Bronchial epithelial cell (primary cell): ENCODE results near the gene OR10C1. TPM values are rescaled to one million over a fixed set of nuclear protein-coding genes. Genes with fewer than 3 reads are reported as not detected.
A peak's percentile ranks its signal among the peaks of the same experiment; 100 is the strongest.

Source experiments
- DNase-seq: peaks from one replicate; pipeline ENCODE4 v3.0.0-alpha.2; 2010; ENCODE audit warnings: low read depth
- FAIRE-seq: peaks from 2 replicates; lab custom pipeline; 2011; peaks lifted over from hg19 to GRCh38; lab: Jason Lieb, UNC
- H3K27me3 ChIP-seq: 2 replicates; pipeline ENCODE4 v1.5.1; 2011; ENCODE audit warnings: low read length; ENCODE audit not compliant: control insufficient read depth, insufficient read depth
- H3K36me3 ChIP-seq: 2 replicates; pipeline ENCODE4 v1.5.1; 2011; ENCODE audit warnings: low read length; ENCODE audit not compliant: control insufficient read depth, insufficient read depth
- H3K4me3 ChIP-seq: 2 replicates; pipeline ENCODE4 v1.5.1; 2011; ENCODE audit warnings: mild to moderate bottlenecking, low read depth, low read length, control low read depth
- total RNA-seq: library from RNA; depleted of rRNA; stranded (reverse); fragments of >200 nt; gene quantifications from 2 replicates; pipeline ENCODE4 v1.2.1, GENCODE V29; 2014
- TF ChIP-seq, protein P1 (sequence below): IDR thresholded peaks from 2 replicates; pipeline ENCODE4 v1.5.1; 2011; ENCODE audit warnings: mild to moderate bottlenecking, moderate library complexity, low read length, control low read depth, inconsistent platforms; ENCODE audit not compliant: insufficient read depth, severe bottlenecking

The OR10C1 gene
- total RNA-seq, 1 donor from 2014 or later = not detected

DNA sequence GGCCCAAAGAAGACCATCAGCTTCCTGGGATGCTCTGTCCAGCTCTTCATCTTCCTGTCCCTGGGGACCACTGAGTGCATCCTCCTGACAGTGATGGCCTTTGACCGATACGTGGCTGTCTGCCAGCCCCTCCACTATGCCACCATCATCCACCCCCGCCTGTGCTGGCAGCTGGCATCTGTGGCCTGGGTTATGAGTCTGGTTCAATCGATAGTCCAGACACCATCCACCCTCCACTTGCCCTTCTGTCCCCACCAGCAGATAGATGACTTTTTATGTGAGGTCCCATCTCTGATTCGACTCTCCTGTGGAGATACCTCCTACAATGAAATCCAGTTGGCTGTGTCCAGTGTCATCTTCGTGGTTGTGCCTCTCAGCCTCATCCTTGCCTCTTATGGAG, 22.9 kb downstream of the OR10C1 start:
- TF ChIP-seq, protein P1, sequence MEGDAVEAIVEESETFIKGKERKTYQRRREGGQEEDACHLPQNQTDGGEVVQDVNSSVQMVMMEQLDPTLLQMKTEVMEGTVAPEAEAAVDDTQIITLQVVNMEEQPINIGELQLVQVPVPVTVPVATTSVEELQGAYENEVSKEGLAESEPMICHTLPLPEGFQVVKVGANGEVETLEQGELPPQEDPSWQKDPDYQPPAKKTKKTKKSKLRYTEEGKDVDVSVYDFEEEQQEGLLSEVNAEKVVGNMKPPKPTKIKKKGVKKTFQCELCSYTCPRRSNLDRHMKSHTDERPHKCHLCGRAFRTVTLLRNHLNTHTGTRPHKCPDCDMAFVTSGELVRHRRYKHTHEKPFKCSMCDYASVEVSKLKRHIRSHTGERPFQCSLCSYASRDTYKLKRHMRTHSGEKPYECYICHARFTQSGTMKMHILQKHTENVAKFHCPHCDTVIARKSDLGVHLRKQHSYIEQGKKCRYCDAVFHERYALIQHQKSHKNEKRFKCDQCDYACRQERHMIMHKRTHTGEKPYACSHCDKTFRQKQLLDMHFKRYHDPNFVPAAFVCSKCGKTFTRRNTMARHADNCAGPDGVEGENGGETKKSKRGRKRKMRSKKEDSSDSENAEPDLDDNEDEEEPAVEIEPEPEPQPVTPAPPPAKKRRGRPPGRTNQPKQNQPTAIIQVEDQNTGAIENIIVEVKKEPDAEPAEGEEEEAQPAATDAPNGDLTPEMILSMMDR = no peak
- Histone ChIP-seq H3K4me3 (no peak overlapping the region), H3K36me3 (no peaks in the 10 kb centered on the region), H3K27me3 (peaks cover 2% of the 10 kb centered on the region)
- no peak for FAIRE-seq
- DNase-seq = no peak

DNA sequence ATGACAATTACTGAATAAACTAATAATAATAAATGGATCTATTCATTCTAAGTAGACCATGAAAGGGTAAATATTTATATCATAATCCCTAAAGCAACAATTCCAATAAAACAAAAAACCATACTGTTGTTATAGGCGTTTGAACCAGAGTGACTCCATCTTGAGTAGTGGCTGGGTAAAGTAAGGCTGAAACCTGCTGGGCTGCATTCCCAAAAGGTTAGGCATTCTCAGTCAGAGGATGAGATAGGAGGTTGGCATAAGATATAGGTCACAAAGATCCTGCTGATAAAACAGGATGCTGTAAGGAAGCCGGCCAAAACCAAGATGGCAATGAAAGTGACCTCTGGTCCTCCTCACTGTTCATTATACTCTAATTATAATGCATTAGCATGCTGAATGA, 26.2 kb downstream of the OR10C1 start:
- TF ChIP-seq, protein P1 = no peak
- FAIRE-seq = no peak
- peak; percentile 75 for DNase-seq

DNA sequence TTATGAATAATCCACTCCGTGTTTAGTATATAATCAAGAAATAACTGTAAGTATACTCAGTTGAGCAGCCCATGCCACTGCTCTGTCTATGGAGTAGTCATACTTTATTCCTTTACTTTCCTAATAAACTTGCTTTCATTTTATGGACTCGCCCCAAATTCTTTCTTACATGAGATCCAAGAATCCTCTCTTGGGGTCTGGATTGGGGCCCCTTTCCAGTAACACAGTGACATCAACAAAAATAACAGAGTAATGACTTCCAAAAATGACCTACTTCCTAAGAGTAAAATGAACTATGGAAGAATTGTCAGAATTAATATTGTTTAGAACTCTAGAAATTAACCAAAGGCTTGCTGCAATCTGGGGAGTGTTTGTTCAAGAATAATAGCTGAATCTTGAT, 26.7 kb downstream of the OR10C1 start:
- FAIRE-seq (no peak), DNase-seq (no peak)
- TF ChIP-seq, protein P1 = no peak
- Histone ChIP-seq H3K4me3 (no peak overlapping the region), H3K27me3 (peaks cover 2% of the 10 kb centered on the region), H3K36me3 (no peaks in the 10 kb centered on the region)

More for the DNA sequence above, 26.2 kb downstream of the OR10C1 start:
- no peaks in the 10 kb centered on the region for H3K36me3 ChIP-seq
- H3K27me3 ChIP-seq = peaks cover 2% of the 10 kb centered on the region
- H3K4me3 ChIP-seq = no peak overlapping the region

DNA sequence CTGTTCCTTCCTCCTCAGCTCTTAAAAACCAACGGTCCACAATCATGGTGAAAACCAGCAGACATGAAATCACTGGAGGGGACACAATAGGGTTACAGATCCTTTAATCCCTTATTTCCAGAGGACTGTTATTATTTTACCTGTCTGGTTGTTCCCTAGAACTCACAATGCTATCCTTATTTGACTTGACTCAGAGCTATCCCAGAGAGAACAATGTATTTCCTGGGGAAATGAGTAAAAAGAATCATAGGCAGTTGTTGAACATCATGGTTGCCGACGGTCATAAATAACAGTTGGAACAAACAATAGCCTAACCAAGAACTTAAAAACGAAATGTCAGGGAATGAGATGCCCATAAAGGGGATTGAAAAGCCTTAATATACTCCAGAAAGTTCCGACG, 27.1 kb downstream of the OR10C1 start:
- TF ChIP-seq, protein P1 = no peak
- Histone ChIP-seq H3K36me3 (no peaks in the 10 kb centered on the region), H3K27me3 (peaks cover 2% of the 10 kb centered on the region), H3K4me3 (no peak overlapping the region)
- FAIRE-seq (no peak), DNase-seq (peak; percentile 60)

DNA sequence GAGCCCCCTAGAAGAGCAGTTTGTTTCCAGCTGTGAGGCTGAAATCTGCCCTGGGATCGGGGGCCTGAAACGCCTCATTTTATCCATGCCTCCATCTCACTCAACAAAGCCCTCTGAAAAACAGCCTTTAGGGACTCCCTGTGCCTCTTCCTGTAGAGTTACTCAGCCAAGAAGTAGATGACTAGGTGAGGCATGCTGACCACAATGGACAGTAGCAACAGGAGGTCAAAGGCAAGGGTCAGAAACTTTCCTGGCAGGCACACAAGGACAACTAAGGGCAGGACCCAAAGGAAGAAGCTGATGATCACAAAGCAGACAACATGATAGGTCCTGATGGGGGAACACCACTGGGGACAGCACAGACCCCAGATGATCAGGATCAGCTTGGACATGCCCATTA, 35.9 kb downstream of the OR10C1 start:
- DNase-seq (peak; percentile 3), FAIRE-seq (no peak)
- TF ChIP-seq, protein P1 = no peak
- H3K27me3 ChIP-seq = no peaks in the 10 kb centered on the region
- H3K36me3 ChIP-seq = no peaks in the 10 kb centered on the region
- H3K4me3 ChIP-seq = no peak overlapping the region

DNA sequence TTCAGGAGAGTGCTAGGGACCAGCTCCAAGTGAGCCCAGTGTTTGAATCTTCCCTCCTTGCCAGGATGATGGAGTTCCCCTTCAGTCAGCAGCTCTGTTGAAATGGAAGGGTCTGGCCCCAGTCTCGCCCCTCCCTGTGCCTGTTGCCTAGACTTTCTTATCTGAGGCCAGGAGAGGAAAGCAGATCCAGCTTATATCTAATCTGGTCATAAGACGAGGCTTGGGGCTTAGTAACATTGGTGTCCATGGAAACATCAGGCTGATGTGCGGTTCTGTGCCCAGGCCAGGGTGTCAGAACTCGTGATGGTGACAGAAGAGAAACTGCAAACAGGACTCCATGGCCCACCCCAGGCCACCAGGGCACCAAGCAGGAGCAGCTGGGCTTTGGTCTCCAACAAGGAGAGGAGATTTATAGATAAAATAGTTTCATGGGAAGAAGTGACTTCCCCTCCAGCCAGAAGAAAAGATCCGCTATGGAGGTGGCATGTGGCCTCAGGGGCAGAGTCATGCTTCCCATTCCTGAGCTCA, 38.9 kb downstream of the OR10C1 start:
- DNase-seq (no peak), FAIRE-seq (no peak)
- TF ChIP-seq, protein P1 = no peak
- no peaks in the 10 kb centered on the region for H3K36me3 ChIP-seq
- H3K4me3 ChIP-seq = no peak overlapping the region
- H3K27me3 ChIP-seq = no peaks in the 10 kb centered on the region
